Measurements from ENCODE around the gene TBC1D30.
"Not testable (repeated sequence)": the region's sequence is repeated elsewhere in the genome, so short reads cannot be mapped to it uniquely, and the experiment has no call there.

Gene TBC1D30

GRCh38 chr12:64806173-64806572 is 18.3 kb upstream of the TBC1D30 start:
- no peak for DNase-seq (ENCODE audit: low spot score)

- no peak for DNase-seq (ENCODE audit: low spot score)
These were observed 17.6 kb upstream of the TBC1D30 start for GRCh38 chr12:64806593-64807460.

GRCh38 chr12:64808110-64808509 is 16.3 kb upstream of the TBC1D30 start:
- no peak for DNase-seq (ENCODE audit: low spot score)

GRCh38 chr12:64810831-64811230 is 13.6 kb upstream of the TBC1D30 start:
- no peak for DNase-seq (ENCODE audit: low spot score)

- DNase-seq (ENCODE audit: low spot score), result peak; percentile 67
These were observed 10.7 kb upstream of the TBC1D30 start for GRCh38 chr12:64813723-64814122.

GRCh38 chr12:64814432-64814831 is 10.0 kb upstream of the TBC1D30 start:
- no peak for DNase-seq (ENCODE audit: low spot score)

GRCh38 chr12:64819816-64820402 is 4.5 kb upstream of the TBC1D30 start:
- no peak for DNase-seq (ENCODE audit: low spot score)

GRCh38 chr12:64820593-64820992 is 3.9 kb upstream of the TBC1D30 start:
- DNase-seq (ENCODE audit: low spot score), result no peak

- peak; percentile 34 for DNase-seq (ENCODE audit: low spot score)
These were observed 3.3 kb upstream of the TBC1D30 start for GRCh38 chr12:64821116-64821630.

GRCh38 chr12:64824130-64824499 is 332 bp upstream of the TBC1D30 start:
- DNase-seq (ENCODE audit: low spot score), result no peak

GRCh38 chr12:64825143-64826021 is 935 bp downstream of the TBC1D30 start:
- no peak for DNase-seq (ENCODE audit: low spot score)

- DNase-seq (ENCODE audit: low spot score), result no peak
These were observed 1.8 kb downstream of the TBC1D30 start for GRCh38 chr12:64826234-64826633.

- peak; percentile 68 for DNase-seq (ENCODE audit: low spot score)
These were observed 4.3 kb downstream of the TBC1D30 start for GRCh38 chr12:64828713-64829112.

- DNase-seq (ENCODE audit: low spot score), result no peak
These were observed 9.5 kb downstream of the TBC1D30 start for GRCh38 chr12:64833928-64834327.

- no peak for DNase-seq (ENCODE audit: low spot score)
These were observed 11.5 kb downstream of the TBC1D30 start for GRCh38 chr12:64835901-64836300.

GRCh38 chr12:64836856-64837255 is 12.4 kb downstream of the TBC1D30 start:
- DNase-seq (ENCODE audit: low spot score), result no peak

GRCh38 chr12:64837427-64837826 is 13.0 kb downstream of the TBC1D30 start:
- no peak for DNase-seq (ENCODE audit: low spot score)

- no peak for DNase-seq (ENCODE audit: low spot score)
These were observed 15.7 kb downstream of the TBC1D30 start for GRCh38 chr12:64840119-64840518.

GRCh38 chr12:64840949-64841717 is 16.7 kb downstream of the TBC1D30 start:
- DNase-seq (ENCODE audit: low spot score), result no peak

GRCh38 chr12:64848409-64848808 is 24.0 kb downstream of the TBC1D30 start:
- DNase-seq (ENCODE audit: low spot score), result not testable (repeated sequence)

GRCh38 chr12:64858882-64859605 is 34.6 kb downstream of the TBC1D30 start:
- DNase-seq (ENCODE audit: low spot score), result no peak
